ENCODE measurements around the gene PIP4K2A.
"Not testable (repeated sequence)": the region's sequence is repeated elsewhere in the genome, so short reads cannot be mapped to it uniquely, and the experiment has no call there.

Gene PIP4K2A

DNA sequence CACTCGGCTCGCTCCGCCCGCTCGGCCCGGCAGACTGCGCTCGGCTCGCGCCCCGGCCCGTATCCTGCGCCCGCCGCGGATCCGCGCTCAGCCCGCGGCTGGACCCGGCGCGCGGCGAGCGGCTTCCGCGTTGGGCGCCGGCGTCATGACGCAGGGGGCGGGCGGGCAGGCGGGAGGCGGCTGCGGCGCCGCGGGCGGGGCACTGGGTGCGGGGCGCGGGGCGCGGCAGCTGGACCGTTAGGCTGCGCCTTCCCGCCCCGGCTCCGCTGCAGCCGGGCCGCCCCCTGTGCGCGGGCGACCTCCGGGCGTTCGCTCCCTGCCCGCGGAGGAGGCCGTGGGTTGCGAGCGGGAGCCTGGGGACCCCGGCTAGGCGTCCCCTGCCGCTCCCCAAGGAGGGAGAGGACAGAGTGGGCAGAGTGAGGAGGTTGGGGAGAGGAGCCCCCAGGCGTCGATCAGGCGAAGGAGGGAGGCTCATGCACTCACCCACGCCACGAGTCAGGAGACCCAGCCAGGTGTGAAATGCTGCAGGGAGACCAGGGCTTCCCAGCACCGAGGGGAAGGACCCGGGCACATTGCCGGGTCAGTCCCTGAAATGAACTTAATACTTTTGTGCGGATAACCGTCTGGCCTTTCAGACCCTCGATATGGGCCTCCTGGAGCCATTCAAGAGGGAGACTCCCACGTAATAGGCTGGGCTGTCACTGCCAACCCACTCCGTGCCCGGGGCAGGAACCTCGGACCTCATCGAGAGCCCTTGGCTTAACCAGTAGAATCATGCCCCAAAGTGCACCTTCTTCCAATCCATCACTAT, at the start of gene PIP4K2A:
PIP4K2A (minus strand) TSS at position 100 of the 811 bp plus-strand sequence. CDS start 252 bp downstream, outside the sequence.
- FAIRE-seq: no peak

DNA sequence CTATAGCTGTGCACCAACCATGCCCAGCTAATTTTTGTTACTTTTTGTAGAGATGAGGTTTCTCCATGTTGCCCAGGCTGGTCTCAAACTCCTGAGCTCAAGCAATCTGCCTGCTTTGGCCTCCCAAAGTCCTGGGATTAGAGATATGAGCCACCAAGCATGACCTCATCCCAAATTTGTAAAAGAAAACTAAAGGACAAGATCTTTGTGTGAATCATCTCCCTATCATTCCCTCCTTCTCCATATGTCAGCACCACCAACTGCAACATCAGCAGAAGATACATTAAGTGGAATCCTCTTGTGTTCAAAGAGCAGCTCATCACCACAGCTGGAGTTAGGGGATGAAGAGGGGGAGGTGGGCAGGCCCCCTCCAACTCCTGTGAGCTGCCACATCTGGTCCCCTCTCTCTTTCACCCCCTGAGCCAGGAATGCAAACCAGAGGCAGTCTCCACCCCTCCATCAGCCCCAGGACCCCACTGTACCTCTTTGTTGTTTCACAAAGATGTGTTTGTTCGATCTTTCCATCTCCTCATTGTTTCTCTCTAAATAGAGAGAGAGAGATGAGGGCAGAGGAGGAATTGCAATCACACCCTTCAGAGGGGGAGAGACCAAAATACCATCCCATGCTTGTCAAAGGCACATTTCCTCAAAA, 47.3 kb upstream of the PIP4K2A start:
- FAIRE-seq: no peak

DNA sequence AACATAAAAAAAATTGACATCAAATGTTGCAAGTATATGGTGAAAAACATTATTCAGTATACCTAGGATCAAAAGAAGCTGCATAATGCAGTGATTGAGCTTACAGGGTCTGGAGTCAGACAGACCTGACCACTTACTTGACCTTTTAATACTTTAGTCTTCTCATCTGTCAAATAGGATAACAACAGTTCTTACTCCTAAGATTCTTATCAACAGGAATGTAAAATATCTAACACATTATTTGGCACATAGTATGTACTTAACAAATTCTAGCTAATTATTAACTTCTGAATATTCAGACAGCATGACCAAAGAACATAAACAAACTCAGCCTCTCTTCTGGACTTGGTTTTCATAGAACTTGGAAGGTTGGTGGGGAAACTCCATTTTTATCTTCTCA, 45.6 kb upstream of the PIP4K2A start:
- FAIRE-seq: peak; percentile 24

GRCh38 chr10:22758867-22759266, 44.5 kb upstream of the PIP4K2A start:
- no peak for FAIRE-seq

DNA sequence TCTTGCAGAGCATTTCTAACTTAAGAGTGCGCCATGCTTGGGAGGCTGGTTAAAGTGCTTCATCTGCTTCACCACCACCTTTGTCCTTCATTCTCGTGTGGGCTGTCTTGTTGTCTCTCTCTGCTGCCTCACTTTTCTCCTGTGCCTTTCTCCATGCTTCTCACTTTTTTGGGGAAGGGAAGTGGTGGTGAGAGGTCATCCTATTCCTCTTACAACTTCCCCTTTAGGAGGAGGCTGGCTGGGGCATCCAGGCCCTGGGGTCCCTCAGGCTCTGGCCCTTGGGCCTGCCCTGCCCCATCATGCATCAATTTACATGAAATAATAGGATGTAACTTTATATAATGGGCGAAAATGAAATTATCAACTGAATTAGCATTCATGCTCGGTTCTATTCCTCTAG, 39.9 kb upstream of the PIP4K2A start:
- FAIRE-seq: no peak

DNA sequence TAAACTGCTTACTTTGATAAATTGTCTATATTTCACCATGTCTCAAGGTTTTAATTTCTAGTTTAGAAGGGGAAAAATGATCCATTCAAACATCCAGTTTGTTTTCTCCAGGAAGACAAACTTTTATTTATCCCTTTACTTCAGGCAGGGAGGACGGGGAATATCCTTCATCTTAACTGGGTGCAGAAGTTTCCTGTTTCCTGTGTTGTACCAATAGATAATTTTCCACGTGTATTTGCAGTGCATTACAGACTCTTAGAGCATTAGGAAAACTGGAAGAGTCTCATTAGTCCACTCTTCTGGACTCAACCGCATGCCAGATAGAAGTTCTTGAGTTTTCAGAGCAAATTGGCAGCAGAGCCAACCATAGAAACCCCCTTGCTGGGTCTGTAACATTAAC, 39.4 kb upstream of the PIP4K2A start:
- FAIRE-seq: no peak

DNA sequence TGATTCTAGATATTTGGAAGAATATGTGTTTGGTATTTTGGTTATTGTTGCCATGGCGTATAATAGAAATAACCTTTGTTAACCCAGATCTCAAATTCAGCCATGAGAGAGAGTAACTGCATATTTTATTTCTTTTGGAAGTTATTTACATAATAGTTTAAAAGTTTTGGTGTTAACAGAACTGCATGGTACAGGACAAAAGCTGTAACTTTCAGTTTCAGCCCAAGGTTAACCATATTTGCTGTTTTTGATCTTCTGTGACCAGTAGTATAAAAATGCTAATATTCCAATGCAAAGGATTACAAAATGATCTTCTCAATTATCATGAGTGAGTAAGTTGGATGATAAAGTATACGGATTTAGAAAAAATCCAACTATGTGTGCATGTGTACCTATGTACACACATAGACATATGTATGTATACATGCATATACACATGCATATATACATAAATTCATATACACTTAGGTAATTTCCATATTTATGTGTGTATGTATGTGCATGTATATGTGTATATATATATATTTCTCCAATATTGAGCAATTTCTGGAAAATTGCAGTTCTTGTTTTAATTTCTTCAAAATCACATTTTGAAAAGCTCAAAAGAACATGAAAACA, 38.0 kb upstream of the PIP4K2A start:
- FAIRE-seq: no peak

DNA sequence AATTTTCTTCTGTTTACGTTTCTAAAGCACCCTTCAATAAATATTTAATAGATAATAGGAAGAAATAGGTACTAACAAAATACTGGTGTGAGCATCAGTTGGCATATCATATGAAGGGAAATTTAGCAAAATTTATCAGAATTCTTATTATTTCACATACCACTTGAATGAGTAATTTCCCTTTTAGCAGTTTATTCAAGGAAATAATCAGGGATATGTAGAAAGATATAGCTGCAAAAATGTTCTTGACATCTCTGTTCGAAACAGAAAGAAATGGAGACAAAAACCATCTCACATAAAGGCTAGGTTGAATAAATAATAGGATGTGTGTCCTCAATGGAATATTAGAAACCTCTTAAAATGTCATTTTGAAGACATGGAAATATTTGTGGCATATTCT, 35.8 kb upstream of the PIP4K2A start:
- FAIRE-seq: no peak

GRCh38 chr10:22744858-22745257, 30.5 kb upstream of the PIP4K2A start:
- not testable (repeated sequence) for FAIRE-seq

GRCh38 chr10:22742678-22743077, 28.3 kb upstream of the PIP4K2A start:
- no peak for FAIRE-seq

DNA sequence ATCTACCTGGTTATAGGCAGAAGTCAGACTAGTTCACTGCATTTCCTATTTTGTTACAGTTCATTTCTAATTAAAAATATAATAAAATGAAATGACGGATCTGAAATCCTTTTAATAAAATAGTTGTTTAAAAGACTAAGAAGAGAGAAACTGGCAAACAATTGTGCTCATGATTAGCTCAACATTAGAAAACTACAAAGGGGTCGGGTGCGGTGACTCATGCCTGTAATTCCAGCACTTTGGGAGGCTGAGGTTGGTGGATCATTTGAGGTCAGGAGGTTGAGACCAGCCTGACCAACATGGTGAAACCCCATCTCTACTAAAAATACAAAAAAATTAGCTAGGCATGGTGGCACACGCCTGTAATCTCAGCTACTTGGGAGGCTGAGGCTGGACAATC, 27.3 kb upstream of the PIP4K2A start:
- not testable (repeated sequence) for FAIRE-seq

DNA sequence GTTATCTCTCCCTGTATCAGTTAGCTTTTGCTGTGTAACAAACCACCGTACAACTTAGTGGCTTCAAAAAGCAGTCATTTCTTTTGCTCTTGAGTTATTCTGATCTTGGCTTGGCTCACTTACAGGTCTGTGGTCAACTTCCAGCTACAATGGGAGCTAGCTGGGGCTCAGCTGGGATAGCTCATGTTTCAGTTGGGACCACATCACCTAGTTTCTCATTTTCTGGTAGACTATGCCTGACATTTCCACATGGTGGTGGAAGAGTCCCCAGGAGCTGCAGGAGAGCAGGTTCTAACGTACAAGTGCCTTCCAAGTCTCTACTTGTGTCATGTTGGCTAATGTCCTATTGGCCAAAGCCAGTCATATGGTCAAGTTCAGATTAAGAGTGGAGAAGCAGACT, 25.8 kb upstream of the PIP4K2A start:
- no peak for FAIRE-seq

- FAIRE-seq: no peak
These were observed 23.2 kb upstream of the PIP4K2A start for GRCh38 chr10:22737587-22737986.

GRCh38 chr10:22736134-22736533, 21.8 kb upstream of the PIP4K2A start:
- no peak for FAIRE-seq

DNA sequence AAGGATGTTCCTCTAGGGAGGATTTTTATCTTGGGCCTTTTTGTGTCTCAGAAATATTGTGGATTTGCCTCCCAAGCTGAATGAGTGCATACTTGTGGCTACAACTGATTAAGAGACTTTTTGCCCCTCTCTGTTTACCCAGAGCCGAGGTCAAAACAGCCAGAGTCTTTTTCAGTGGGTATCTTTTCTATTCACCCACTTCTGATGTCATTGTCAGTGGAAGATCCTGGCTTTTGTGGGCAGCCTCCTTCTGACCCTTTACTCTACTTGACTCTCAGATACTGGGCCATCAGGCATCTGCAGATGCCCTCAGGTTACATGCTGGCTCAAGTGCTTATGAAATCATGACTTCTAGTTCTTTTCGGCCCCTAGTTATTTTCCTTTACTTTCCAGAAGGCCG, 19.6 kb upstream of the PIP4K2A start:
- FAIRE-seq: no peak

- no peak for FAIRE-seq
These were observed 13.3 kb upstream of the PIP4K2A start for GRCh38 chr10:22727663-22728062.

- FAIRE-seq: no peak
These were observed 12.7 kb upstream of the PIP4K2A start for GRCh38 chr10:22727112-22727511.

- FAIRE-seq: no peak
These were observed 10.4 kb upstream of the PIP4K2A start for GRCh38 chr10:22724773-22725172.

- FAIRE-seq: no peak
These were observed 9.4 kb upstream of the PIP4K2A start for GRCh38 chr10:22723783-22724182.

DNA sequence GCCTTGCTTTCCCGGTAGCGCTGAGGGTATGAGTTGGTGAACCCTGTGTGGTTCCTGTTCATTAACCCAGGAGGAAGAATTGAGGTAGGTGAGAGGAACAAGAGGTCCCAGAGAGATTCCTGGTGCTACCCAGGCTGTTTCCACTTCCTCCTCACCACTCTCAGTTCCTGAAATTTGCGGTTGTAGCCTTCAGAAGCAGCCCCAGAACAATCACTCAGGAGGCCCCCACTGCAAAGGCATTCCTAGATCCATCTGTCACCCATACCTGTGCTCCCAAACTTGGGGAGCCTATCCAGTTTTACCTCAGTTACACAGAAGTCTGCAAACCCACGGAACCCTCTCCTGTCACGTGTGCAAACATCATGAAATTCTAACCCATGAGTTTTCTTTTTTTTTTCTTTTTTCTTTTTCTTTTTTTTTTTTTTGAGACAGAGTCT, 9.0 kb upstream of the PIP4K2A start:
- no peak for FAIRE-seq

DNA sequence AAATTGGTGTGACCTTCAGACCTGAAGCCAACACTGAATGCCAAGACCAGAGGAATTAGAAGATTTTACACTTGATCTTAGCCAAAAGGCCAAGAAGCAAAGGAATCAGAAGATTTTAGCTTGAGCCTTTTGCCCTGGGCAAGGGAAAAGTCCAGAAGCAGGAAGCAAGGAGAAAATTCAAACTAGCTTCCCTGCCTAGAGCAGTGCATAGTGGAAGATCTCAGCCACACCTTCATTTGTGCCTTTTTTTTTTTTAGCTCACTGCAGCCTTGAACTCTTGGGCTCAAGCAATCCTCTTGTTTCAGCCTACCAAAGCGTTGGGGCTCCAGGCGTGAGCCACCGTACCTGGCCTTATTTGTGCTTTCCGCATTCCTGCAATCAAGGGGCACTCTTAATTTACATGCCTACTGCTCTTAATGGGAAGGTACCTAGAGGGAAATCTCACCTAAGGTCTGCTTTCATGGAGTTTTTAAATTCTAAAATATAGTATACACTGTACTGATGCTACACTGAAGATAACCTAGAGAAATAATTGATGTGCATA, 8.3 kb upstream of the PIP4K2A start:
- FAIRE-seq: no peak

DNA sequence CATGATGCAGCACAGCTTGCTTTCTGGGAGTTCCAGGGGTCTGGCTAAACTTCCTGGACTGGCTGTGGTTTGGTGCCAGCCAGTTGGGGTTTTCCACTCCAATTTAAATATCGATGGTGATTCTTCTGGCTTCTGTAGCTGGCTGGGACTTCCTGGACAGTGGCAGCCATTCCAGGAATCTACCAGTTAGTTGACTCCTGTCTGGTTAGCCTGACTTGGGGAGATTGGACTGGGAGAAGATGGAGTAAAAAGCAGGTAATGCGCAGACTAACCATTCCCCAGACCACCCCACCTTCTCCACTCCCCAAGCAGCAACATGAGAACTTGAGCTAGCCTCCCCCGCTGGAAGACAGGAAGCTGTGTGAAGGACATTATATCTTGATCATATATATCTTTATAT, 6.3 kb upstream of the PIP4K2A start:
- no peak for FAIRE-seq

DNA sequence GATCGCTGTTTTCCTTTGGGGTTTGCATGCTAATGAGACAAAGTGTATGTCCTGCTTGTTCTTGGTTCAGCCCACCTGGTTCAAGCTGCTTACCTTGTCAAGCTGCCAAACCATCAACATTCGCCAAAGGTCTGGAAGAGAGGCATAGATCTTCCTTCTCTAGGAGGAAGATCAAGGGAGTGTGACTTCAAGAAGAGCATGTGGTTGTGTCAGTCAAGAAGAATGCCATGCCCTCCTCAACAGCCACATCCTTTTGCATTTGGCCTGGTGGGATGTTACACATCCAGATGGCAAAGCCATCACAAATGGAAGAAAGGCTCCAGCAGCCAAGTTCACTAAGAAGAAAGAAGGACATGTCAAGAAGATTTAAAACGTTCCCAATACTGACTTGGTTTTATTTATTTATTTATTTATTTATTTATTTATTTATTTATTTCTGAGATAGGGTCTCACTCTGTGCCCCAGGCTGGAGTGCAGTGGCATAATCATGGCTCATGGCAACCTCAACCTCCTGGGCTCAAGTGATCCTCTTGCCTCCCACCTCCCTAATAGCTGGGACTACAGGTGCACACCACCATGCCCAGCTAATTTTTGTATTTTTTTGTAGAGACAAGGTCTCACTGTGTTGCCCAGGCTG, 5.1 kb upstream of the PIP4K2A start:
- FAIRE-seq: no peak

Measured in colon (tissue), 2 donors.